Trophoblast cell (in vitro differentiated cells and primary cell): ENCODE measurements around the gene GPR132.
"Not testable (repeated sequence)": the region's sequence is repeated elsewhere in the genome, so short reads cannot be mapped to it uniquely, and the experiment has no call there.

Source experiments
- DNase-seq, 2 donors: peaks; one replicate each; pipeline ENCODE4 v3.0.0-alpha.2; 2016
- H2AFZ ChIP-seq: 2 replicates; pipeline ENCODE4 v1.6.1; 2013; ENCODE audit warnings: low read length, moderate library complexity, mild to moderate bottlenecking; ENCODE audit not compliant: insufficient read depth, poor library complexity
- H2AK5ac ChIP-seq: 2 replicates; pipeline ENCODE4 v1.6.1; 2013; ENCODE audit warnings: mild to moderate bottlenecking, low read length
- H2BK120ac ChIP-seq: 2 replicates; pipeline ENCODE4 v1.6.1; 2013; ENCODE audit warnings: low read length, mild to moderate bottlenecking, moderate library complexity; ENCODE audit not compliant: insufficient read depth, poor library complexity
- H2BK12ac ChIP-seq: 2 replicates; pipeline ENCODE4 v1.6.1; 2013; ENCODE audit warnings: mild to moderate bottlenecking, low read length, moderate library complexity
- H2BK5ac ChIP-seq: 2 replicates; pipeline ENCODE4 v1.6.1; 2013; ENCODE audit warnings: low read length, low read depth, moderate library complexity, mild to moderate bottlenecking; ENCODE audit not compliant: poor library complexity
- H3K14ac ChIP-seq: 2 replicates; pipeline ENCODE4 v1.6.1; 2013; ENCODE audit warnings: mild to moderate bottlenecking, low read length
- H3K18ac ChIP-seq: 2 replicates; pipeline ENCODE4 v1.6.1; 2013; ENCODE audit warnings: mild to moderate bottlenecking, low read length
- H3K23ac ChIP-seq: 2 replicates; pipeline ENCODE4 v1.6.1; 2013; ENCODE audit warnings: low read length
- H3K27ac ChIP-seq: 2 replicates; pipeline ENCODE4 v1.5.1; 2013; ENCODE audit warnings: low read depth, mild to moderate bottlenecking, inconsistent platforms, low read length, moderate library complexity
- H3K27me3 ChIP-seq: 2 replicates; pipeline ENCODE4 v1.6.1; 2013; ENCODE audit warnings: inconsistent platforms, mild to moderate bottlenecking, low read length, moderate library complexity; ENCODE audit not compliant: insufficient read depth
- H3K36me3 ChIP-seq, 2 experiments: 1 replicate in 1 of 2; 2 replicates in 1 of 2; pipeline ENCODE4 v1.6.1; 2013; ENCODE audit warnings: low read length in 2 of 2, mild to moderate bottlenecking in 2 of 2, moderate library complexity in 1 of 2; ENCODE audit not compliant: insufficient read depth in 2 of 2, control insufficient read depth in 1 of 2
- H3K4ac ChIP-seq: 2 replicates; pipeline ENCODE4 v1.6.1; 2013; ENCODE audit warnings: low read depth, mild to moderate bottlenecking, low read length, moderate library complexity
- H3K4me1 ChIP-seq, 2 experiments: 1 replicate in 1 of 2; 2 replicates in 1 of 2; pipeline ENCODE4 v1.6.1; 2013; ENCODE audit warnings: low read length in 2 of 2, mild to moderate bottlenecking in 2 of 2, moderate library complexity in 1 of 2; ENCODE audit not compliant: insufficient read depth in 2 of 2, control insufficient read depth in 1 of 2
- H3K4me2 ChIP-seq: 2 replicates; pipeline ENCODE4 v1.6.1; 2013; ENCODE audit warnings: inconsistent platforms, mild to moderate bottlenecking, low read length, moderate library complexity
- H3K4me3 ChIP-seq: 2 replicates; pipeline ENCODE4 v1.5.1; 2013; ENCODE audit warnings: mild to moderate bottlenecking, low read depth, low read length, inconsistent platforms
- H3K79me1 ChIP-seq: one replicate; pipeline ENCODE4 v1.6.1; 2013; ENCODE audit warnings: low read length
- H3K79me2 ChIP-seq: 2 replicates; pipeline ENCODE4 v1.6.1; 2013; ENCODE audit warnings: low read length, mild to moderate bottlenecking; ENCODE audit not compliant: control insufficient read depth, insufficient read depth, poor library complexity
- H3K9ac ChIP-seq: 2 replicates; pipeline ENCODE4 v1.6.1; 2013; ENCODE audit warnings: mild to moderate bottlenecking, low read length
- H3K9me3 ChIP-seq: 2 replicates; pipeline ENCODE4 v1.6.1; 2013; ENCODE audit warnings: low read depth, mild to moderate bottlenecking, control low read depth, inconsistent platforms, low read length; ENCODE audit not compliant: insufficient read depth
- H4K12ac ChIP-seq: 2 replicates; pipeline ENCODE4 v1.6.1; 2013; ENCODE audit warnings: low read depth, mild to moderate bottlenecking, low read length, moderate library complexity
- H4K8ac ChIP-seq: 2 replicates; pipeline ENCODE4 v1.6.1; 2013; ENCODE audit warnings: low read depth, mild to moderate bottlenecking, low read length, moderate library complexity
- H4K91ac ChIP-seq: one replicate; pipeline ENCODE4 v1.6.1; 2013; ENCODE audit warnings: low read depth, mild to moderate bottlenecking, low read length, moderate library complexity
- WGBS: extraction: QIAGEN DNeasy Blood & Tissue Kit; methylation state at CpG from one replicate; pipeline ENCODE4 v1.1.7; 2013; ENCODE audit warnings: missing lambda C conversion rate; ENCODE audit not compliant: insufficient read length, insufficient coverage; ENCODE audit errors: extremely low coverage; 5-methylcytosine and 5-hydroxymethylcytosine counted together

GPR132 gene

DNA sequence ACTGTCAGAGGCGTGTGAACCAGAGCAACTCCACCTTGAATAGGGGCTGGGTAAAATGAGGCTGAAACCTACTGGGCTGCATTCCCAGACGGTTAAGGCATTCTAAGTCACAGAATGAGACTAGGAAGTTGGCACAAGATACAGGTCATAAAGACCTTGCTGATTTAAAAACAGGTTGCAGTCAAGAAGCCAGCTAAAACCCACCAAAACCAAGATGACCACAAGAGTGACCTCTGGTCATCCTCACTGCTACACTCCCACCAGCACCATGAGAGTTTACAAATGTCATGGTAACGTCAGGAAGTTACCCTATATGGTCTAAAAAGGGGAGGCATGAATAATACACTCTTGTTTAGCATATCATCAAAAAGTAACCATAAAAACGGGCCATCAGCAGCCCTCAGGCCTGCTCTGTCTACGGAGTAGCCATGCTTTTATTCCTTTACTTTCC, 32.8 kb downstream of the GPR132 start:
- H3K4me1 ChIP-seq, H3K27me3 ChIP-seq, H4K8ac ChIP-seq, H3K9ac ChIP-seq, H2BK5ac ChIP-seq, H4K12ac ChIP-seq, H2AK5ac ChIP-seq, H3K18ac ChIP-seq, H2BK120ac ChIP-seq, H3K9me3 ChIP-seq, H3K4me3 ChIP-seq, H3K23ac ChIP-seq, H3K79me2 ChIP-seq, H3K14ac ChIP-seq, H2AFZ ChIP-seq, H3K4ac ChIP-seq, H3K79me1 ChIP-seq, H3K36me3 ChIP-seq, H2BK12ac ChIP-seq: not testable (repeated sequence)
- Histone ChIP-seq H4K91ac (peak overlapping the region; percentile 45), H3K4me2 (peak overlapping the region; percentile 45), H3K27ac (peak overlapping the region; percentile 55)
- WGBS = no CpG with 5 or more reads among the region's 5 CpGs
- peak; percentile 81 to 85 for DNase-seq

GRCh38 chr14:105030836-105031396, 34.3 kb downstream of the GPR132 start:
- peaks cover 8% of the 10 kb centered on the region for H3K79me1 ChIP-seq
- no peak overlapping the region for H2BK5ac ChIP-seq
- H4K8ac ChIP-seq = no peak overlapping the region
- no peak overlapping the region for H3K14ac ChIP-seq
- H3K27ac ChIP-seq = no peak overlapping the region
- no peaks in the 10 kb centered on the region for H3K79me2 ChIP-seq
- DNase-seq = peak in 1 of 2 donors; percentile 1
- no peak overlapping the region for H4K91ac ChIP-seq
- H3K4ac ChIP-seq = no peak overlapping the region
- H3K27me3 ChIP-seq = no peaks in the 10 kb centered on the region
- no peak overlapping the region for H2AFZ ChIP-seq
- peaks cover 1% of the 10 kb centered on the region for H3K9me3 ChIP-seq
- H3K18ac ChIP-seq = no peak overlapping the region
- no peak overlapping the region for H3K23ac ChIP-seq
- no peaks in the 10 kb centered on the region for H3K4me1 ChIP-seq
- no peaks in the 10 kb centered on the region for H3K36me3 ChIP-seq
- H4K12ac ChIP-seq = no peak overlapping the region
- peak overlapping the region; percentile 7 for H2AK5ac ChIP-seq
- H3K4me2 ChIP-seq = no peak overlapping the region
- WGBS = no CpG with 5 or more reads among the region's 9 CpGs
- no peak overlapping the region for H2BK120ac ChIP-seq
- H2BK12ac ChIP-seq = peak overlapping the region; percentile 84
- H3K4me3 ChIP-seq = no peak overlapping the region
- no peak overlapping the region for H3K9ac ChIP-seq

GRCh38 chr14:105030194-105030593, 35.0 kb downstream of the GPR132 start:
- peaks cover 8% of the 10 kb centered on the region for H3K79me1 ChIP-seq
- H2AK5ac ChIP-seq = no peak overlapping the region
- H3K36me3 ChIP-seq = no peaks in the 10 kb centered on the region
- no peaks in the 10 kb centered on the region for H3K27me3 ChIP-seq
- H4K8ac ChIP-seq = no peak overlapping the region
- peak; percentile 77 for DNase-seq
- no peak overlapping the region for H4K12ac ChIP-seq
- no peak overlapping the region for H3K9ac ChIP-seq
- no peaks in the 10 kb centered on the region for H3K79me2 ChIP-seq
- peak overlapping the region; percentile 37 for H3K4me3 ChIP-seq
- H3K9me3 ChIP-seq = peaks cover 1% of the 10 kb centered on the region
- H2BK12ac ChIP-seq = no peak overlapping the region
- H2BK5ac ChIP-seq = no peak overlapping the region
- H3K4me1 ChIP-seq = no peaks in the 10 kb centered on the region
- H3K4me2 ChIP-seq = no peak overlapping the region
- H3K23ac ChIP-seq = no peak overlapping the region
- H3K4ac ChIP-seq = no peak overlapping the region
- no peak overlapping the region for H4K91ac ChIP-seq
- no peak overlapping the region for H3K18ac ChIP-seq
- no peak overlapping the region for H2BK120ac ChIP-seq
- no CpG with 5 or more reads among the region's 2 CpGs for WGBS
- H3K27ac ChIP-seq = no peak overlapping the region
- no peak overlapping the region for H3K14ac ChIP-seq
- H2AFZ ChIP-seq = no peak overlapping the region

GRCh38 chr14:105029402-105029801, 35.8 kb downstream of the GPR132 start:
- DNase-seq = no peak
- WGBS = no CpG with 5 or more reads among the region's 7 CpGs
- no peak overlapping the region for H3K9ac ChIP-seq
- H3K18ac ChIP-seq = no peak overlapping the region
- H2BK12ac ChIP-seq = peak overlapping the region; percentile 74
- H3K79me1 ChIP-seq = peaks cover 8% of the 10 kb centered on the region
- no peak overlapping the region for H2AFZ ChIP-seq
- no peak overlapping the region for H3K14ac ChIP-seq
- H3K4me1 ChIP-seq = no peaks in the 10 kb centered on the region
- H2BK5ac ChIP-seq = no peak overlapping the region
- H4K8ac ChIP-seq = no peak overlapping the region
- peak overlapping the region; percentile 53 for H2AK5ac ChIP-seq
- H3K27ac ChIP-seq = no peak overlapping the region
- H3K4ac ChIP-seq = no peak overlapping the region
- peaks cover 1% of the 10 kb centered on the region for H3K9me3 ChIP-seq
- H3K23ac ChIP-seq = no peak overlapping the region
- no peaks in the 10 kb centered on the region for H3K79me2 ChIP-seq
- H4K12ac ChIP-seq = no peak overlapping the region
- no peak overlapping the region for H4K91ac ChIP-seq
- H3K4me3 ChIP-seq = no peak overlapping the region
- H3K27me3 ChIP-seq = no peaks in the 10 kb centered on the region
- H3K4me2 ChIP-seq = no peak overlapping the region
- no peak overlapping the region for H2BK120ac ChIP-seq
- no peaks in the 10 kb centered on the region for H3K36me3 ChIP-seq
